ENCODE data around the gene IL15.

- TF ChIP-seq RAD21 (IDR thresholded peaks at IDR 0.05 in 1 of 2, conservative IDR thresholded peaks at IDR 0.05 in 1 of 2; ENCODE audit: low read depth in 2 of 2, low read length in 2 of 2), result no peak
- no peak for TF ChIP-seq RFX5 (IDR thresholded peaks at IDR 0.05; ENCODE audit: borderline replicate concordance, low read depth, low read length)
- no peak for TF ChIP-seq TEAD4 (IDR thresholded peaks at IDR 0.05; ENCODE audit: low read depth, low read length)
- TF ChIP-seq POLR2AphosphoS5 (IDR thresholded peaks at IDR 0.05; ENCODE audit: low read depth, low read length), result no peak
- TF ChIP-seq CTCF (IDR thresholded peaks at IDR 0.05; ENCODE audit: control extremely low read depth in 1 of 3, insufficient read depth in 1 of 3, low read depth in 1 of 3, low read length in 3 of 3), result no peak
- TF ChIP-seq MAFK (IDR thresholded peaks at IDR 0.05; ENCODE audit: low read depth, low read length), result no peak
- no peak for TF ChIP-seq SP1 (IDR thresholded peaks at IDR 0.05; ENCODE audit: low read depth, low read length)
- TF ChIP-seq RXRA (IDR thresholded peaks at IDR 0.05; ENCODE audit: insufficient read depth, low read depth, low read length), result no peak
- no peak for TF ChIP-seq EZH2 (IDR thresholded peaks at IDR 0.05; ENCODE audit: low read depth, low read length, severe bottlenecking)
- TF ChIP-seq RBBP5 (IDR thresholded peaks at IDR 0.05; ENCODE audit: borderline replicate concordance, low read depth, low read length), result no peak
- TF ChIP-seq POLR2A (IDR thresholded peaks at IDR 0.05; ENCODE audit: control extremely low read depth in 1 of 2, low read depth in 2 of 2, low read length in 2 of 2), result no peak
- no peak for TF ChIP-seq EGR1 (IDR thresholded peaks at IDR 0.05; ENCODE audit: borderline replicate concordance, low read depth, low read length)
- TF ChIP-seq HDAC6 (IDR thresholded peaks at IDR 0.05; ENCODE audit: low read depth, low read length), result no peak
- TF ChIP-seq, protein P1, sequence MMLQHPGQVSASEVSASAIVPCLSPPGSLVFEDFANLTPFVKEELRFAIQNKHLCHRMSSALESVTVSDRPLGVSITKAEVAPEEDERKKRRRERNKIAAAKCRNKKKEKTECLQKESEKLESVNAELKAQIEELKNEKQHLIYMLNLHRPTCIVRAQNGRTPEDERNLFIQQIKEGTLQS (IDR thresholded peaks at IDR 0.05; ENCODE audit: insufficient read depth, low read depth, low read length), result no peak
These were observed 4.3 kb downstream of the IL15 start for GRCh38 chr4:141640696-141641095.

All from H1 (cell line).